K562 (cell line): ENCODE data around the gene ZMIZ1. TPM values are rescaled to one million over a fixed set of nuclear protein-coding genes. Genes with fewer than 3 reads are reported as not detected.

Experiments used
- ATAC-seq: fragments of 200-7000 bp; cut with Tn5 transposase; 3 replicates; pipeline ENCODE4 v1.9.1; 2020; ENCODE audit warnings: moderate library complexity
- BruUV-seq: library from RNA; stranded (reverse); fragments of 400-500 nt; replicated peaks from 2 replicates; lab custom pipeline; 2021; lab: Mats Ljungman, UMichigan
- CTCF ChIA-PET: fragments of 300-600 bp; formaldehyde crosslinking; extraction: SDS; loops from one replicate; lab custom pipeline; 2021; ENCODE audit warnings: low intra/inter-chr PET ratio; lab: Yijun Ruan, JAX
- POLR2A ChIA-PET: fragments of 300-600, 350-650 bp; sonication (Branson Sonifier 250); formaldehyde crosslinking; extraction: SDS; loops from one replicate; lab custom pipeline; 2021; ENCODE audit warnings: antibody characterized with exemption, inconsistent platforms; lab: Yijun Ruan, JAX
- DNase-seq, 4 experiments: peaks; one replicate each; pipeline versions ENCODE4 v3.0.0 to v3.0.0-alpha.2; 2011 to 2018; ENCODE audit warnings: low spot score in 3 of 4, mixed read lengths in 3 of 4; ENCODE audit errors: extremely low read depth in 1 of 4
- FAIRE-seq: peaks from 2 replicates; lab custom pipeline; 2011; peaks lifted over from hg19 to GRCh38; lab: Jason Lieb, UNC
- H2AFZ ChIP-seq: 2 replicates; pipeline ENCODE4 v1.6.0; 2011; ENCODE audit warnings: low read depth, low read length, control low read depth, inconsistent platforms
- H3K27ac ChIP-seq: fragments of 200-600 bp; 3 replicates; pipeline ENCODE4 v1.8.0; 2011; ENCODE audit warnings: low read depth, mild to moderate bottlenecking, control low read depth, inconsistent platforms, low read length, moderate library complexity, mixed read lengths; ENCODE audit errors: extremely low read depth
- H3K27me3 ChIP-seq, 2 experiments: fragments of 300-600 bp in 1 of 2; 2 replicates in 1 of 2; 3 replicates in 1 of 2; pipeline versions ENCODE4 v1.6.0 to v1.8.0; 2011; ENCODE audit warnings: inconsistent platforms in 2 of 2, low read length in 2 of 2, mild to moderate bottlenecking in 1 of 2, mixed read lengths in 1 of 2, moderate library complexity in 1 of 2; ENCODE audit not compliant: control insufficient read depth in 2 of 2, insufficient read depth in 2 of 2
- H3K36me3 ChIP-seq: fragments of 300-600 bp; 3 replicates; pipeline ENCODE4 v1.8.0; 2011; ENCODE audit warnings: mild to moderate bottlenecking, low read length, inconsistent platforms; ENCODE audit not compliant: control insufficient read depth, insufficient read depth
- H3K4me1 ChIP-seq, 2 experiments: fragments of 200-600 bp in 1 of 2; replicated peaks in 1 of 2; 2 replicates in 1 of 2; 3 replicates in 1 of 2; pipeline versions ENCODE4 v1.5.1 to v1.8.0; 2011; ENCODE audit warnings: inconsistent platforms in 2 of 2, low read length in 2 of 2, mild to moderate bottlenecking in 1 of 2, mixed read lengths in 1 of 2, moderate library complexity in 1 of 2; ENCODE audit not compliant: control insufficient read depth in 2 of 2, insufficient read depth in 2 of 2
- H3K4me2 ChIP-seq: 2 replicates; pipeline ENCODE4 v1.6.1; 2011; ENCODE audit warnings: low read length, control low read depth, inconsistent platforms, mixed read lengths; ENCODE audit not compliant: insufficient read depth
- H3K4me3 ChIP-seq: fragments of 200-600 bp; sonication (generic), shearing (Covaris generic); 2 replicates; pipeline ENCODE4 v1.5.1; 2016; ENCODE audit warnings: control low read depth, inconsistent platforms
- H3K79me2 ChIP-seq: fragments of 200-600 bp; 3 replicates; pipeline ENCODE4 v1.8.0; 2011; ENCODE audit warnings: low read length, inconsistent platforms; ENCODE audit not compliant: control insufficient read depth, insufficient read depth
- H3K9ac ChIP-seq, 2 experiments: 2 replicates each; pipeline versions ENCODE4 v1.6.0 to v1.6.1; 2011; ENCODE audit warnings: low read depth in 2 of 2, low read length in 2 of 2, control low read depth in 1 of 2, inconsistent platforms in 1 of 2, mild to moderate bottlenecking in 1 of 2, mixed read lengths in 1 of 2; ENCODE audit not compliant: insufficient read depth in 1 of 2
- H3K9me1 ChIP-seq: one replicate; pipeline ENCODE4 v1.6.0; 2011; ENCODE audit warnings: inconsistent platforms, mild to moderate bottlenecking, low read length, moderate library complexity; ENCODE audit not compliant: control insufficient read depth, insufficient read depth
- H3K9me3 ChIP-seq: replicated peaks from 2 replicates; pipeline ENCODE4 v1.5.1; 2011; ENCODE audit warnings: low read depth, low read length, inconsistent platforms; ENCODE audit not compliant: control insufficient read depth, insufficient read depth
- H4K20me1 ChIP-seq: replicated peaks from 2 replicates; pipeline ENCODE4 v1.6.1; 2011; ENCODE audit warnings: low read length, inconsistent platforms, mixed read lengths; ENCODE audit not compliant: control insufficient read depth, insufficient read depth
- CBX5 ChIP-seq: IDR thresholded peaks from 2 replicates; pipeline ENCODE4 v1.6.1; 2014; ENCODE audit warnings: low read depth, borderline replicate concordance
- CREB3 ChIP-seq: fragments of 450-650 bp; conservative IDR thresholded peaks from 2 replicates; pipeline ENCODE4 v1.6.1; 2016; ENCODE audit warnings: missing genetic modification characterization, low read depth, mild to moderate bottlenecking, missing compliant biosample characterization, moderate library complexity
- ESRRB ChIP-seq: fragments of 250-450 bp; sonication (Bioruptor Pico); IDR thresholded peaks from 2 replicates; pipeline ENCODE4 v1.5.0; 2020; ENCODE audit warnings: mild to moderate bottlenecking, moderate library complexity, borderline replicate concordance
- FIP1L1 ChIP-seq: fragments of 200-400 bp; formaldehyde crosslinking; IDR thresholded peaks from 2 replicates; pipeline ENCODE4 v1.6.1; 2018; ENCODE audit warnings: mild to moderate bottlenecking, low read depth, low read length; ENCODE audit not compliant: poor library complexity, severe bottlenecking
- MAFG ChIP-seq: fragments of 450-650 bp; conservative IDR thresholded peaks from 2 replicates; pipeline ENCODE4 v1.6.1; 2016; ENCODE audit warnings: missing genetic modification characterization, missing compliant biosample characterization
- PURB ChIP-seq: sonication (generic); formaldehyde crosslinking; IDR thresholded peaks from 2 replicates; pipeline ENCODE4 v1.9.0; 2021; ENCODE audit warnings: low read depth, mild to moderate bottlenecking, missing genetic modification reagents
- TRIM24 ChIP-seq, 2 experiments: fragments of 450-650 bp; IDR thresholded peaks; 2 replicates each; pipeline ENCODE4 v1.6.1; 2016
- USF1 ChIP-seq: sonication (generic); formaldehyde crosslinking; IDR thresholded peaks from 2 replicates; pipeline ENCODE4 v1.9.0; 2022; ENCODE audit warnings: mild to moderate bottlenecking, missing genetic modification reagents
- ZFPM2 ChIP-seq: fragments of 250-450 bp; sonication (Bioruptor Pico); IDR thresholded peaks from 2 replicates; pipeline ENCODE4 v1.5.1; 2022; ENCODE audit warnings: mild to moderate bottlenecking
- ZNF354B ChIP-seq: fragments of 250-450 bp; sonication (Bioruptor Pico); IDR thresholded peaks from 2 replicates; pipeline ENCODE4 v1.4.0; 2020
- ZNF583 ChIP-seq: fragments of 250-450 bp; sonication (Bioruptor Pico); IDR thresholded peaks from 2 replicates; pipeline ENCODE4 v1.4.0; 2020
- ZSCAN32 ChIP-seq: fragments of 450-650 bp; formaldehyde crosslinking; IDR thresholded peaks from 2 replicates; pipeline ENCODE4 v1.4.0; 2020; ENCODE audit warnings: mild to moderate bottlenecking, moderate library complexity
- whole genome bisulfite sequencing: fragments of 100-300 bp; shearing (Covaris generic); methylation state at CpG from one replicate; pipeline ENCODE4 v1.1.6; 2016; ENCODE audit warnings: low coverage, mixed read lengths; ENCODE audit not compliant: insufficient coverage; ENCODE audit errors: missing lambda C conversion rate; 5-methylcytosine and 5-hydroxymethylcytosine counted together
- in situ Hi-C: fragments of 300-500 bp; cut with MboI; formaldehyde crosslinking; loops from 4 replicates; pipeline ENCODE4 v1.15.0; 2018; ENCODE audit warnings: inconsistent platforms, mixed read lengths
- intact Hi-C: fragments of 100-400 bp; cut with micrococcal nuclease; formaldehyde crosslinking; loops from 2 replicates; pipeline ENCODE4 v1.14.2; 2022
- polyA plus RNA-seq, 8 experiments: library from polyadenylated mRNA; depleted of rRNA in 4 of 8; stranded (reverse) in 5 of 8; unstranded in 3 of 8; fragments of >200 nt; fragmentation: Nextera tagmentation in 2 of 8; fragmentation: Illumina TruSeq in 1 of 8; extraction: Ambion mirVana in 2 of 8; extraction: Trizol in 1 of 8; gene quantifications; 2 replicates each; pipeline versions ENCODE4 v1.2.1 to v1.2.3, GENCODE V29; 2011 to 2014; ENCODE audit warnings: inconsistent platforms in 1 of 8, missing spikeins in 1 of 8
- total RNA-seq, 7 experiments: library from RNA; depleted of rRNA in 6 of 7; stranded (reverse); fragments of >200 nt in 6 of 7; fragmentation: Illumina TruSeq in 2 of 7; extraction: Trizol in 2 of 7; gene quantifications; 2 replicates each; pipeline versions ENCODE4 v1.2.1 to v1.2.3, GENCODE V29; 2011 to 2021; ENCODE audit warnings: low replicate concordance in 1 of 7

Gene ZMIZ1
- total and polyA plus RNA-seq, 9 of the 15 experiments (the other 6 are each of a cell fraction or from before 2014, with no cell fraction given), result 1.0 to 37.3 (median 4.3) TPM

GRCh38 chr10:79167537-79167936 is 98.8 kb downstream of the ZMIZ1 start:
- Histone ChIP-seq H3K4me3 (no peak overlapping the region), H3K4me2 (no peak overlapping the region), H3K9me3 (no peaks in the 10 kb centered on the region), H3K9ac (peak overlapping the region in 1 of 2 experiments; percentile 15; a peak in 1 of 4 replicates), H3K79me2 (no peaks in the 10 kb centered on the region), H3K4me1 (peaks cover 5 to 40% of the 10 kb centered on the region in 2 experiments; a peak in 4 of 5 replicates), H3K27me3 (no peaks in the 10 kb centered on the region), H3K36me3 (peaks cover 31% of the 10 kb centered on the region; the same call in 2 of the 3 replicates), H4K20me1 (no peaks in the 10 kb centered on the region; the same call in 1 of the 2 replicates), H3K9me1 (no peaks in the 10 kb centered on the region), H3K27ac (no peak overlapping the region; the same call in 2 of the 3 replicates), H2AFZ (no peak overlapping the region)
- DNase-seq, result no peak
- TF ChIP-seq PURB (no peak), ZNF354B (no peak), ZSCAN32 (no peak), ZNF583 (CRISPR knock-in tag) (no peak), TRIM24 (IDR thresholded peaks at IDR 0.05) (no peak), CBX5 (no peak)
- ChIA-PET POLR2A (interaction anchor here (1.0 to 1.7 kb wide), 4 partner anchors 10 to 69 kb away, joined by 3 to 14 read pairs (median 4); no protein-coding TSS in a partner anchor), CTCF (no interaction called here)
- no peak for ATAC-seq
- no peak for FAIRE-seq
- no TSS peak for BruUV-seq
- WGBS, result 74% methylated on average over 8 of the region's 8 CpGs
- in situ Hi-C loops, result no loop called here
- intact Hi-C loops, result no loop called here

- no peak for ATAC-seq
- Histone ChIP-seq H3K4me2 (no peak overlapping the region), H3K27me3 (no peaks in the 10 kb centered on the region), H4K20me1 (no peaks in the 10 kb centered on the region; the same call in 1 of the 2 replicates), H3K4me1 (peaks cover 5 to 34% of the 10 kb centered on the region in 2 experiments; a peak in 4 of 5 replicates), H3K27ac (no peak overlapping the region), H3K9ac (peak overlapping the region in 1 of 2 experiments; percentile 64; a peak in 2 of 4 replicates), H2AFZ (no peak overlapping the region), H3K9me3 (no peaks in the 10 kb centered on the region), H3K9me1 (no peaks in the 10 kb centered on the region), H3K4me3 (no peak overlapping the region), H3K36me3 (peaks cover 28% of the 10 kb centered on the region; the same call in 2 of the 3 replicates), H3K79me2 (no peaks in the 10 kb centered on the region)
- ChIA-PET POLR2A (interaction anchor here (0.5 to 1.7 kb wide), 6 partner anchors 10 to 70 kb away, joined by 3 to 14 read pairs (median 3); no protein-coding TSS in a partner anchor), CTCF (no interaction called here)
- intact Hi-C loops, result no loop called here
- no peak for FAIRE-seq
- DNase-seq, result no peak
- no TSS peak for BruUV-seq
- in situ Hi-C loops, result no loop called here
- 89% methylated on average over 5 of the region's 5 CpGs for WGBS
- TF ChIP-seq CREB3 (tag) (no peak), MAFG (no peak), ZFPM2 (CRISPR knock-in tag) (no peak), FIP1L1 (no peak), USF1 (CRISPR knock-in tag) (no peak), ESRRB (CRISPR knock-in tag) (no peak)
Measured at GRCh38 chr10:79168210-79168609, 99.4 kb downstream of the ZMIZ1 start.
